Right atrium auricular region (tissue), 2 donors: ENCODE measurements around the gene PFKM. TPM values are rescaled to one million over a fixed set of nuclear protein-coding genes. Genes with fewer than 3 reads are reported as not detected.
A peak's percentile ranks its signal among the peaks of the same experiment; 100 is the strongest.
"Not testable (repeated sequence)": the region's sequence is repeated elsewhere in the genome, so short reads cannot be mapped to it uniquely, and the experiment has no call there.

Source experiments
- DNase-seq: peaks from one replicate; pipeline ENCODE4 v3.0.0-alpha.2; 2019; ENCODE audit warnings: low spot score
- H3K27ac ChIP-seq, 2 donors: fragments of 200-600 bp; sonication (generic); 1 replicate in 1 of 2; 2 replicates in 1 of 2; pipeline ENCODE4 v1.5.1; 2016 to 2019
- H3K27me3 ChIP-seq, 2 donors: fragments of 200-600 bp; sonication (generic); one replicate each; pipeline versions ENCODE4 v1.5.1 to v1.6.0; 2017 to 2019
- H3K36me3 ChIP-seq: fragments of 200-600 bp; sonication (generic); one replicate; pipeline ENCODE4 v1.5.1; 2016
- H3K4me1 ChIP-seq, 2 donors: fragments of 200-600 bp; sonication (generic); one replicate each; pipeline versions ENCODE4 v1.5.1 to v1.6.0; 2017 to 2019
- H3K4me3 ChIP-seq, 2 donors: fragments of 200-600 bp; sonication (generic); 1 replicate in 1 of 2; 2 replicates in 1 of 2; pipeline ENCODE4 v1.5.1; 2017 to 2019; ENCODE audit warnings: mild to moderate bottlenecking in 1 of 2, moderate library complexity in 1 of 2
- H3K9me3 ChIP-seq, 2 donors: fragments of 200-600 bp; sonication (generic); one replicate each; pipeline ENCODE4 v1.5.1; 2019
- total RNA-seq, 2 donors: library from RNA; depleted of rRNA; stranded (reverse); fragments of >200 nt; gene quantifications; one replicate each; pipeline ENCODE4 v1.1.0, GENCODE V29; 2016
- TF ChIP-seq, protein P1 (sequence below), 2 donors: fragments of 200-600 bp; sonication (generic); IDR thresholded peaks; one replicate each; pipeline ENCODE4 v1.5.1; 2019; ENCODE audit warnings: antibody characterized with exemption in 2 of 2

Gene PFKM
- total RNA-seq, 2 donors from 2014 or later, result 111 to 193 TPM

DNA sequence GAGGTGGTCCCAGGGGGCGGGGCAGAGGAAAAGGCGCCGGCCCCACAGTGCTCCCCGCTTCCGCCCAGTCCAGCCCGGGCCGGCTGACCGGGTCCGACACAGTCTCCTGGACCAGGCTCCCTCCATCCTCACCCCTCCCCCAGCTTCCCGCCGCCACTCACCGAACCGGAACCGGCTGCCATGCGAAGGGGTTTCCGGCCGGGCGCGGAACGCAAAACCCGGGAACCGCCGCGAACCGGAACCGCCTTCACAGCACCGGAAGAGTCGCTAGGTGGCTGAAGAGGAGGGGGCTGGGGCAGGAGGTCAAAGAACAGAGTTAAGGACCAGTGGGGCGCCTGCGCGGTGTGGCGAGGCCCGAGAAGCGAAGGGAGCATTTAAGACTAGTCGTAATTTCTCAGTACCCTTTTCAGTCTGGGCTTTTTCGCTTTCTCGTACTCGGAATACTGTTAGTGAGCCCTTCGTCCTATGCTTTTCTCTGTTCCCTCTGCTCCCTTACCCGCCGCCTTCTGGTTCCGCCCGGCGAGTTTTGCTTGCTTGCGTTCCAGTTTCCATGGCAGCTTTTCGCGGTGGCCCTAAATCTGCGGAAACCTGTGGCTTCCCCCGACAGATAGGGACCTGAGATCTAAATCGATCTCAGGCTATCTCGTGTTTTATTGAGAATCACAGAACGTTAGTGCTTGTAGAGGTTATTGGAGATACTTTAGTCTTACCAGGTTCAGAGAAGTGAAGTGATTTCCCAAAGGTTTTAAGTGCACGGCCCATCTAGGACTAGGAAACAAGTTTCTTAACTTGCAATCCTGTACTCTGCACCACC lies 13.1 kb upstream of the PFKM start, which contains the start of gene SENP1:
TSS of gene SENP1 (minus strand) at position 213 of the 814 bp plus-strand sequence. CDS start 4,607 bp downstream, outside the sequence.
- TF ChIP-seq, protein P1, sequence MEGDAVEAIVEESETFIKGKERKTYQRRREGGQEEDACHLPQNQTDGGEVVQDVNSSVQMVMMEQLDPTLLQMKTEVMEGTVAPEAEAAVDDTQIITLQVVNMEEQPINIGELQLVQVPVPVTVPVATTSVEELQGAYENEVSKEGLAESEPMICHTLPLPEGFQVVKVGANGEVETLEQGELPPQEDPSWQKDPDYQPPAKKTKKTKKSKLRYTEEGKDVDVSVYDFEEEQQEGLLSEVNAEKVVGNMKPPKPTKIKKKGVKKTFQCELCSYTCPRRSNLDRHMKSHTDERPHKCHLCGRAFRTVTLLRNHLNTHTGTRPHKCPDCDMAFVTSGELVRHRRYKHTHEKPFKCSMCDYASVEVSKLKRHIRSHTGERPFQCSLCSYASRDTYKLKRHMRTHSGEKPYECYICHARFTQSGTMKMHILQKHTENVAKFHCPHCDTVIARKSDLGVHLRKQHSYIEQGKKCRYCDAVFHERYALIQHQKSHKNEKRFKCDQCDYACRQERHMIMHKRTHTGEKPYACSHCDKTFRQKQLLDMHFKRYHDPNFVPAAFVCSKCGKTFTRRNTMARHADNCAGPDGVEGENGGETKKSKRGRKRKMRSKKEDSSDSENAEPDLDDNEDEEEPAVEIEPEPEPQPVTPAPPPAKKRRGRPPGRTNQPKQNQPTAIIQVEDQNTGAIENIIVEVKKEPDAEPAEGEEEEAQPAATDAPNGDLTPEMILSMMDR (IDR thresholded peaks at IDR 0.05), result peak in 1 of 2 donors; percentile 40
- H3K27ac ChIP-seq, result peak within 1 kb of the TSS; percentile 93
- peak; percentile 85 for DNase-seq
- H3K27me3 ChIP-seq, result no peaks in the 10 kb centered on the region
- H3K9me3 ChIP-seq, result no peaks in the 10 kb centered on the region
- no peaks in the 10 kb centered on the region for H3K36me3 ChIP-seq
- peak within 1 kb of the TSS; percentile 95 to 98 for H3K4me3 ChIP-seq
- peaks cover 0 to 23% of the 10 kb centered on the region in 2 donors for H3K4me1 ChIP-seq

DNA sequence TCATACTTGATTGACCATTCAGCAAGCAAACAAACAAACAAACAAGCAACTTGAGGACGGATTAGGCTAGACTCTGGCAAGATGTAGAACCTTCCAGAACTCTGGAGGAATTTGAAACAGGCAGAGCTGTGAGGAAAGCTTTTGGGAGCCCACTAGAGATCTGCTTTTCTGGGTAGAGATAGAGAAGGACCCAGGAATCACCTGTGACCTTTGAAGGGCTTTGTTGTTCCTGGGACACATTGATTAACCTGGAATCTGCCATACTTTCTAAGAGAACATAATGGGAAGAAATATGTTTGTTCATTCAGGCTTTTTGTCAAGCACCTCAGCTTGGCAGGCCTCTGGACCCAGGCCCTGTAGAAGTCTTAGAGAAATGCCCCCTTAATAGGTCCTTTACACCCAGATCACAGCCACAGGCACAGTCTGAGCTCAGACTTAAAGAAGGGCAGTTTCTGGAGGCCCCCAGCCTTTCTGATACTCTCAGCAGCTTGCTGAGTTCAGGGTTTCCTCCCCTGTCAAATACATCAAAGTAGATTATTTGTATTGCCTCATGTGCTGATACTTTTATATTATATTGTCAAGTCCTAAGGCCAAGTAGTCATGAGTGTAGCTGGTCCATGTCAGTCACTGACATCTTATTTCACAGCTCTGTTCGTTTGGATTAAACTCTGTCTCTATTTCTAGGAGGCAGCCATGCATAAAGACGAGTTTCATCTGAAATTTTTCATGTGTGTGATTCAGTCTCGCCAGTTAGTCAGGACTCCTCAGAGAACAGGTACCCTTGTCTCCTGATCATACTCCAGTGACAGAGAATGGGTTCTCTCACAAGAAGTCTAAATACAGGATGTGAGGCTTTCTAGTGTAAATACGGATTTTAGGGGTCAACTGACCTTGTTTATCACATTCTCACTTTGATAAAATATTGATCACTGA lies 12.2 kb upstream of the PFKM start:
- TF ChIP-seq, protein P1 (IDR thresholded peaks at IDR 0.05), result no peak
- Histone ChIP-seq H3K4me3 (peak overlapping the region; percentile 95 to 98), H3K4me1 (peaks cover 0 to 21% of the 10 kb centered on the region in 2 donors), H3K9me3 (no peaks in the 10 kb centered on the region), H3K27me3 (no peaks in the 10 kb centered on the region), H3K27ac (peak overlapping the region; percentile 93), H3K36me3 (no peaks in the 10 kb centered on the region)
- DNase-seq, result no peak

DNA sequence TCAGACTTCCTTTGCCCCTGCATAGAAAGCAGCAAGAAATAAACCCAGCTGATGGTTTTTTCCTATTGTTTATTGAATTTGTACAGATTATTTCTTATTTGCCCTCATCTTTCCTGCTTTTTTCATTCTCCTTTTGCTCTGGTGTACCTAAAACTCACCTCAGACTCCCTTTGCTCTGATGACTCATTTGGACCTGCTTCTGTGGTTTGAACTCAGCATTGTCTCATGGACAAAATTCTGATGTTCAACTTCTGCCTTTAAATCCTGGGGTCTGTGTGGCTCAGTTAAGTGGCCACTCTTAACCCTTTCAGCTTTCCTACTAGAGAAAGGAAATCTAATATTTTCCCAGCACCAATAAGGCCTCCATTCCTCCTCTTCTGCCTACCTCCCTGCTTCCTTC lies 9.7 kb upstream of the PFKM start:
- Histone ChIP-seq H3K27ac (no peak overlapping the region), H3K4me3 (no peak overlapping the region), H3K27me3 (no peaks in the 10 kb centered on the region), H3K4me1 (peaks cover 0 to 17% of the 10 kb centered on the region in 2 donors), H3K9me3 (no peaks in the 10 kb centered on the region), H3K36me3 (no peaks in the 10 kb centered on the region)
- DNase-seq, result no peak
- TF ChIP-seq, protein P1 (IDR thresholded peaks at IDR 0.05), result no peak

DNA sequence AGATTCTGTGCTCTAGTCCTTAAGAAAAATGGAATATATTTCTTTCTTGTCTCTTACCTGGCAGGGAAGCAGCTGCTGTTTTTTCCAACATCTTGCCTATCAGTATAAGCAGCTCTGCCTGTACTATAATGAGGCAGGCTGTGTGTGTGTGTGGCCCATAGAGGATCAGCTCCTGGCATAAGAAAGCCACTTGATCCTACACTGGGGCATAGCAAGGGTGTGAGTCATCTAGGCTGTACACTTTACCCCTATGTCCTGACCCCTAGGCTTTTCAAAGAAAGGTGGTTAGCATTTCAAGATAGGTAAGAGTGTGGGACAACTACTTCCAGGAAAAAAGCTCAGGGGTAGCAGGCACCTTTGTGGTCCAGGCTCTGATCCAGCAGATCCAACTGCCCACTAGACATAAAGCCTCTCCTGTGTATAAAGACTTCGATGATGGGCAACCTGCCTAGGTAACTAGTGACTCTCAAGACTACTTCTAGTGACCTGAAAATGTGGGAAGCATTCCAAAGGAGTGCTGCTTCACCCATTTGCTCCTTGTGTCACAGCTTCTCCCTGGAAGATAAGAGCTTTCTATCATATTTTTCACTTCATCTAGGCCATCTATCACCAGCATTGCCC lies 8.4 kb upstream of the PFKM start:
- TF ChIP-seq, protein P1 (IDR thresholded peaks at IDR 0.05), result no peak
- no peak overlapping the region for H3K4me3 ChIP-seq
- no peaks in the 10 kb centered on the region for H3K36me3 ChIP-seq
- peaks cover 0 to 8% of the 10 kb centered on the region in 2 donors for H3K4me1 ChIP-seq
- H3K27ac ChIP-seq, result no peak overlapping the region
- DNase-seq, result no peak
- H3K9me3 ChIP-seq, result no peaks in the 10 kb centered on the region
- no peaks in the 10 kb centered on the region for H3K27me3 ChIP-seq

DNA sequence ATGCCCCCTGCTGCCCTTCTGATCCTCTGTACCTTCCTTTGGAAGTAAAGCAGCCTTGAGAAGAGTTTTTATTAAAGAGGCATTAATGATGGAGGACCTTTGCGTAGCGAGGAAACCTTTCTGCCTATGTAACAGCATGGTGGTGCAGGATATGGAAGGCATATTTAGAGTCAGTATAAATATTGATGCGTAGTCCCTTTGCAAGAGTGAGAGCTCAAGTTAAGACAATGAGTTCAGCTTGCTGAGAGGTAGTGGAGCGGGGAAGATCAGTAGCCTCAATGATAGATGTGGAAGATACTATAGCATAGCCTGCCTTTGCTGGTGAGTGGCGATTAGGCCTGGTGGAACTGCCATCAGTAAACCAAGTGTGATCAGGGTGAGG lies 7.9 kb upstream of the PFKM start:
- H3K36me3 ChIP-seq, H3K27ac ChIP-seq, H3K4me3 ChIP-seq, DNase-seq, H3K4me1 ChIP-seq, H3K9me3 ChIP-seq, H3K27me3 ChIP-seq: not testable (repeated sequence)
